OCI-LY3 (cell line): Measurements from ENCODE around the gene NUDC.

Experiments used
- H2AFZ ChIP-seq: fragments of 200-600, 300-600 bp; shearing (Covaris generic); 2 replicates; pipeline ENCODE4 v1.6.0; 2014; ENCODE audit warnings: antibody characterized with exemption, low read depth, low read length
- H3K27ac ChIP-seq: fragments of 200-600, 300-600 bp; sonication (generic); 2 replicates; pipeline ENCODE4 v1.5.1; 2014; ENCODE audit warnings: mild to moderate bottlenecking, low read length, moderate library complexity, mixed read lengths
- H3K27me3 ChIP-seq: fragments of 200-600, 300-600 bp; sonication (generic); 2 replicates; pipeline ENCODE4 v1.6.1; 2014; ENCODE audit warnings: low read depth, low read length, mixed read lengths
- H3K36me3 ChIP-seq: fragments of 200-600, 300-600 bp; sonication (generic); replicated peaks from 2 replicates; pipeline ENCODE3; 2014; ENCODE audit warnings: low read depth, low read length, mixed read lengths
- H3K4me1 ChIP-seq: fragments of 300-600, 200-600 bp; sonication (generic); 2 replicates; pipeline ENCODE4 v1.6.1; 2014; ENCODE audit warnings: low read length, mixed read lengths
- H3K4me2 ChIP-seq: fragments of 200-600, 300-600 bp; sonication (generic); 2 replicates; pipeline ENCODE4 v1.6.1; 2014; ENCODE audit warnings: low read length, mixed read lengths
- H3K4me3 ChIP-seq: fragments of 300-600, 200-600 bp; sonication (generic); 2 replicates; pipeline ENCODE4 v1.5.1; 2014; ENCODE audit warnings: antibody characterized with exemption, mild to moderate bottlenecking, low read length, moderate library complexity
- H3K79me2 ChIP-seq: fragments of 300-600, 200-600 bp; shearing (Covaris generic); 2 replicates; pipeline ENCODE4 v1.6.1; 2014; ENCODE audit warnings: mild to moderate bottlenecking, low read length, mixed read lengths
- H3K9ac ChIP-seq: fragments of 300-600, 200-600 bp; shearing (Covaris generic); 2 replicates; pipeline ENCODE4 v1.6.0; 2014; ENCODE audit warnings: mild to moderate bottlenecking, low read length, moderate library complexity
- H3K9me3 ChIP-seq: fragments of 200-600, 300-600 bp; shearing (Covaris generic); 2 replicates; pipeline ENCODE4 v1.6.1; 2014; ENCODE audit warnings: low read length, mixed read lengths; ENCODE audit not compliant: insufficient read depth
- H4K20me1 ChIP-seq: fragments of 200-600, 300-600 bp; sonication (generic); 2 replicates; pipeline ENCODE4 v1.6.1; 2016; ENCODE audit warnings: low read length, mixed read lengths; ENCODE audit not compliant: insufficient read depth
- CTCF ChIP-seq: fragments of 200-600, 300-600 bp; sonication (generic); IDR thresholded peaks from 2 replicates; pipeline ENCODE4 v1.5.1; 2014; ENCODE audit warnings: antibody characterized with exemption, low read length, low read depth
- EZH2phosphoT487 ChIP-seq: fragments of 200-600 bp; shearing (Covaris generic); IDR thresholded peaks from 2 replicates; pipeline ENCODE4 v1.6.1; 2018; ENCODE audit warnings: antibody characterized with exemption, mixed run types, low read depth

Gene NUDC

GRCh38 chr1:26923711-26924110, 2.2 kb downstream of the NUDC start:
- Histone ChIP-seq H4K20me1 (no peaks in the 10 kb centered on the region), H3K79me2 (peaks cover 44% of the 10 kb centered on the region), H3K4me3 (no peak overlapping the region)

GRCh38 chr1:26932531-26932930, 11.0 kb downstream of the NUDC start:
- Histone ChIP-seq H3K9ac (no peak overlapping the region), H3K79me2 (peaks cover 40% of the 10 kb centered on the region), H3K4me1 (peaks cover 11% of the 10 kb centered on the region), H3K27me3 (no peaks in the 10 kb centered on the region), H3K27ac (peak overlapping the region; percentile 70), H3K36me3 (peaks cover 11% of the 10 kb centered on the region), H3K9me3 (no peaks in the 10 kb centered on the region), H4K20me1 (no peaks in the 10 kb centered on the region), H3K4me3 (no peak overlapping the region), H2AFZ (no peak overlapping the region), H3K4me2 (peak overlapping the region; percentile 30)
- no peak for TF ChIP-seq CTCF
- no peak for TF ChIP-seq EZH2phosphoT487

More at GRCh38 chr1:26923711-26924110, 2.2 kb downstream of the NUDC start:
- no peak overlapping the region for H3K4me2 ChIP-seq
- H3K27ac ChIP-seq: no peak overlapping the region
- H2AFZ ChIP-seq: no peak overlapping the region
- peaks cover 9% of the 10 kb centered on the region for H3K36me3 ChIP-seq
- H3K27me3 ChIP-seq: no peaks in the 10 kb centered on the region
- no peak overlapping the region for H3K9ac ChIP-seq
- peaks cover 14% of the 10 kb centered on the region for H3K4me1 ChIP-seq
- no peaks in the 10 kb centered on the region for H3K9me3 ChIP-seq
- TF ChIP-seq CTCF (no peak), EZH2phosphoT487 (no peak)

- Histone ChIP-seq H3K79me2 (peaks cover 44% of the 10 kb centered on the region), H3K27ac (no peak overlapping the region), H3K36me3 (peaks cover 4% of the 10 kb centered on the region)
Observed at GRCh38 chr1:26936823-26937222, 15.3 kb downstream of the NUDC start.

GRCh38 chr1:26938004-26938658, 16.6 kb downstream of the NUDC start:
- Histone ChIP-seq H3K4me1 (no peaks in the 10 kb centered on the region), H3K27me3 (no peaks in the 10 kb centered on the region), H4K20me1 (no peaks in the 10 kb centered on the region), H3K79me2 (peaks cover 34% of the 10 kb centered on the region), H2AFZ (no peak overlapping the region), H3K4me3 (no peak overlapping the region), H3K4me2 (no peak overlapping the region), H3K9me3 (no peaks in the 10 kb centered on the region), H3K27ac (no peak overlapping the region), H3K36me3 (peaks cover 6% of the 10 kb centered on the region), H3K9ac (no peak overlapping the region)
- no peak for TF ChIP-seq EZH2phosphoT487
- TF ChIP-seq CTCF: no peak

More at GRCh38 chr1:26936823-26937222, 15.3 kb downstream of the NUDC start:
- Histone ChIP-seq H3K4me1 (peaks cover 11% of the 10 kb centered on the region), H3K27me3 (no peaks in the 10 kb centered on the region), H3K4me3 (no peak overlapping the region), H4K20me1 (no peaks in the 10 kb centered on the region), H2AFZ (no peak overlapping the region), H3K9ac (no peak overlapping the region), H3K4me2 (no peak overlapping the region), H3K9me3 (no peaks in the 10 kb centered on the region)
- TF ChIP-seq EZH2phosphoT487: no peak
- no peak for TF ChIP-seq CTCF
